Dedifferentiated amniotic fluid mesenchymal stem cell (primary cell): ENCODE data around the gene TMEM132A.

Experiments
- DNase-seq: peaks from one replicate; pipeline ENCODE4 v3.0.0-alpha.2; 2016; ENCODE audit errors: extremely low spot score

Gene TMEM132A

DNA sequence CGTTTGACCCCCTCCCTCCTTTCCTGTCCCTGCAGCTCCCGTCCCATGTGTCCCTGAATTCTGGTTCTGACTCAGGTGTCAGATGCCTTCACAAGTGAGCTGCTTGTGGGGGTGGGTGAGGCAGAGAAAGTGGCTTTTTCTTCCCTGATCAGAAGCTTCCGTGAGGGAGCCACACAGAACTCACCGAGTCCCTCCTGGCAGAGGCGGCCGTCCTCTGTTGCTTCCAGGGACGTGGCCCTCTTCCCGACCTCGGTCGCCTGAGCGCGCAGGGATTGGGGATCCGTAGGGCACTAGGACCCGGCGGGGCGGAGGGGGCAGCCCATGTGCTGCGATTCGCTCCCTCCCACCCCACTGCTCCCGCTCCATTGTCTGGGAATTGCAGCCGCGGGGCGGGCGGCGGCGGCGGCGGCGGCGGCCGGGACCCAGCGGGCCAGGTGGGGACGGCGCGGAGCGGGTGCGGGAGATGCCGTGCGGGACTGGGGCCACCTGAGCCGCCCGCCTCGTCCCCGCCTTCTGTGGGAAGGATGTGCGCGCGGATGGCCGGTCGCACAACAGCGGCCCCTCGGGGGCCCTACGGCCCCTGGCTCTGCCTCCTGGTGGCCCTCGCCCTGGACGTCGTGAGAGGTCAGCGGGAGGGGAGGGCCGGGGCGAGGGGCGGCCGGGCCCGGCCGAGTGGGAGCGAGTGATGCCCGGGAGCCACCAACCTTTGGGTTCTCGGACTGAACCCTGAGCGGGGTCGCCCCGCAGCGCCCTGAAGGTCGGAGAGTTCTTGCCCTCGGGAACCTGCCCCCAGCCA is at the start of gene TMEM132A:
Gene TMEM132A (plus strand): TSS at position 351 of the 796 bp plus-strand sequence. CDS start 174 bp downstream, at position 525.
- DNase-seq = peak; percentile 38

DNA sequence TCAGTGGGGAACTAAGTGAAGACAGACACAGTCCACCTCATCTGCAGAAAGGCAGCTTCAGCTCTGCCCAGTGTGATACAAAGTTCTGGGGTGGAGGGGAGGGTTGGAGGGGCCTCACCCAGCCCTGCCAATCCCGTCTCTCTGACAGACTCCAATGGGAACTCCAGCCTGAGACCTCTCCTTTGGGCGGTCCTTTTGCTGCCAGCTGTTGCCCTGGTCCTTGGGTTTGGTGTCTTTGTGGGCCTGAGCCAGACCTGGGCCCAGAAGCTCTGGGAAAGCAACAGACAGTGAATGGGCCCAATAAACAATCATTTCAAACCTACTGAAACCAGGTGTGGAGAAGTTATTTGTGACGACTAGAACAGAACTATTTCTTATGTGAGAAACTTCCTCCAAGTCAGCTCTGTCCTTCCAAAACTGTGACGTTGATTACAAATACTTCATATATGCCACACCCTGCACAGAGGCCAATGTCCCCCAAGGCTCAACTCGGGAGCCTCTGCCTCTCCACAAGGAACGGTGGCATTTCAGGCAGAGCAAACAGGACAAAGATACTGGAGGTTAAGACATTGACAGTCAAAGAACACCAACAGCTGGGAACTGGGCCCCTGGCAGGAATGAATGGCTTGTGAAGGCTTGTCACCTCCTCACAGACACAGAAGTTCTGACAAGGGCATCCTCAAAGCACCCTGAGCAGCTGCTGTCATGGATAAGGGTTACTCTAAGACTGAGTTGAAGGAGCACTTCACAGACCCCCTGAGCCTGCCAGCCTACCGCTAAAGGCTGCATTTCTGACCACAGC is 48.7 kb upstream of the TMEM132A start:
- no peak for DNase-seq

DNA sequence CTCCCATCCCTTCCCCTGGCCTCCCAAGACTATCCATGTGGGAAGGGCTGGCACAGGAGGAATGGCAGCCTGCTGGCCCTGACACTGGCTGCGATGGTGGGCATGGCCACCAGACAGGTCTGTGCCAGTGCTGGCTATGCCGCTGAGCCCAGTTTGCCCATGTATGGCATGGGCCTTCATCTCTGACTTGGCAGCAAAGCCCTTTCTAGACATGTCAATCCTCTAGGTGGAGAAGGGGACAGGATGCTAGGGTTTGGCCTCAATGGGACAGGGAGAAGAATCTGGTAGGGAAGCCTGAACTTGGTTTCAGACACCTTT is 48.1 kb upstream of the TMEM132A start:
- DNase-seq = no peak

DNA sequence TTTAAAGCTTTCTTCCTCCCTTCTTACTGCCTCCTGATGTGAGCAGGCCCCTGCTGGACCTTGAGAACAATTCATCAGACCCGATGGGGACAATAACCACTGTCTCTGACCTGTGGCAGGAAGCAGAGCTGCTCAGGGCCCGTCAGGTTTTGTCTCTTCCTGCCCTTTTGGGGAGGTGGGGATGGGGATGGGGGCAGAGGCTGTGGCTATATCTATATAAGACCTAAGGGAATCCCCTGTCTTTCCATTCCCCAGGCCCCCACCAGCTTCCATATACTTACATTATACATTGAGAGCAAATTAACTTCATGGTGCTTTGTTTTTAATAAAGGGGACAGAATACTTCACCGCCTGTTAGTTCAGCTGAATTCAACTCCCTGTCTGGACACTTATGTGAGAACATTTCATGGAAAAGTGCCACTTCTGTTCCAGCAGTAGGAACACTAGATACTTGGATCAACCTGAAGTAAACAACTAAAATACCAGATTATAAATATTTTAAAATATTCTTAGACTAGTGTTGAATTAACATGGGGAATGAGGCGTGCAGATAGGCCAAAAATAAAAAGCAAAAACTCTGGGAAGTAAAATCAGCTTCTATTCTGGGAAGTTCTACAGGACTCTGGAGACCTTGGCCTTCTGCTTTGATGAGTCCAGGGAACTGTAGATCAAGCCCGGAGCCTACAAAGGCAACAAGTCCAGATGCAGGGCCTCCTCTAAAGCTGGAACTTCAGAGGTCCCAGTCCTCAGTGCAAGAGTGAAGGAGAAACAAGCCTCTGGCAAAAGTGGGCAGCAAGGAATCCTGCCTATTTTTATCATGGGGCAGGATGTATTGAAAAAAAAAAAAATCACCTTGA is 45.8 kb upstream of the TMEM132A start:
- no peak for DNase-seq

DNA sequence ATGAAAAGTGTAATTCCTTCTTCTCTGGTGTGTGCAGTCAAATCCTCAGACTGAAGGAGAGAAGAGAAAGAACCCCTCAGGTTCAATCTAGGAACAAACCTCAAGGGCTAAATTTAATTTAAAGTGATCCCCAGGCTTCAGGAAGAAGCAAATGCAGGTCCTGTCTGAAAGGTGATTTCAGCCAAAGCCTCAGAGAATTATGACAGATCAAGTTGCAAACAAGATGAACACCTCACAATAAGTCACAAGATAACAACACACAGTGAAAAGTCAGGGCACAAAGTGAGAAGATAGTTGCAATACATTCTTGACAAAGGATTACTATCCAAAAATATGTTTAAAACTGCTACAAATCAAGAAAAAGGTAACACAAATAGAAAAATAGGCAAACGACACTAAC is 45.2 kb upstream of the TMEM132A start:
- DNase-seq = no peak

GRCh38 chr11:60879971-60880588 is 44.2 kb upstream of the TMEM132A start:
- DNase-seq = no peak

DNA sequence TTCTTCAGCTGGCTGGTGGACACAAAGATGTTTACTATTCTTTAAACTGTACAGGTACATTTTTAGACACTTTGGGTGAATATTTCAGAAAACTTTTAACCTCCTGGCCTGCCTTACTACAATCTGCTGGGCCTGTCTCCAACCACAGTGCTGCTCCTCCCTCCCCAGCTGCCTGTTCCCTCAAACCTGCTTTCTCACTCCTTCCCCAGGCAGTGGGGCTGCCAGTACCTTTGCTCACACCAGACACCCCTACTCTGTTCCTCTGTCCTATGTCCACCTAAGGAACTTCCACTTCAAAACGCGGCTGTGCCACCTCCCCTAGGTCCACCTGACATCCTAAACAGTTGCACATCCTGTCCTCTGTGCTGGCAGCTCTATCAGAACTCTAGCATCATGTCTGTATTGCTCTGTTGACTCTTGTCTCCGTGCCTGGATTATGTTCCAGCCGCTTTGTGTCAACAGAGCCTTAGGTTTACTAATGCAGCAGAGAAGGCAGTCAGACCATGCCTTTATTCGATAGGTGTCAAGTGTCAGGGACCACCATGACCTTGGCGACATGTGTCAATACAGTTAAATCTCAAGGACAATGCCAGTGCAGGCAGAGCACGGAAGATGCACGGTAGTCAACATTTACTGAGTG is 43.5 kb upstream of the TMEM132A start:
- DNase-seq = no peak

GRCh38 chr11:60887556-60887955 is 36.7 kb upstream of the TMEM132A start:
- no peak for DNase-seq

GRCh38 chr11:60889869-60890311 is 34.4 kb upstream of the TMEM132A start:
- no peak for DNase-seq

DNA sequence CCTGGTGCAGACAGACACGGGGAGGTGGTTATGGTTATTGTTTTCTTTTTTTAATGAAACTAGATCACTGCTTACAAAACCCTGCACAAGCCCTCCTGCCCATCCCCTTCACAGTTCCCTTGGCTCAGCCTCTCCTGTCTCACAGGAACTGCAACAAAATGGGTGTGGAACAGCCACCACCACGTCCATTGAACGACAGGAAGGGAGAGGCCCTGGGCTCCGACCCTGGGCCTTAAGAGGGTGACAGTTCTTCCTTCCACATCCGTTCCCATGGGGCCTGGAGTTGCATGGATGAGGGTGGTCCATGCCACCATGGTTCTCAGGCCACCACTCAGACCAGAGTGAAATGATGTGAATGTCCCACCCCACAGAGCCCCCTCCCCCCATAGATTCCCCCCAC is 33.6 kb upstream of the TMEM132A start:
- no peak for DNase-seq

DNA sequence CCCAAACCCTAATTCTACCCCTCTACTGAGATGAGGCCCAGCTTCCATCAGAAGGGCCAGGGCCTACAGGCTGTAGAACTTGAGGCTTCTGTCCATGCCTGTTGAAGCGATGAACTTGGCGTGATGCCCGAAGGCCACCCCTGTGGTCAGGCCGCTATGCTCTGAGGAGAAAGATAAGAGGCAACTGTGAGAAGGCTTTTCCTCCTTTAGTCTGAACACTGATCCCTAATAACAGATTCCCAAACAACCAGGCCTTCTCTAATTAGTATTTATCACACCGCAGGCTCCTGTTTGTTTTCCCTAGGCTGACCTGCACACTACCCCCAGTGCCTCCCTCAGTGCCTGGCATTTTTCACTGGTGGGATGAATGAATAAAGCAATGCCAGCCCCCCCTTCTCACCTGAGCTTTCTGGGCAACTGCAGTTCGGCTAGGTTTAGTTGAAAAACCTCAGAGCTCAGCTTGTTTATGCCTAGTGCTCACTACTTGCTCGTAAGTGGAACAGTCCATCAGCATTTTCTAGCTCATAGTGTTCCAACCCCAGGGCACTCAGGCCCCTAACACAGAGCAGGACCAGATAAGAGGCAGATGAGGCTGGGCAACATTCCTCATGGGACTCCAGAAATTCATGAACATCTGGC is 33.0 kb upstream of the TMEM132A start:
- DNase-seq = no peak

DNA sequence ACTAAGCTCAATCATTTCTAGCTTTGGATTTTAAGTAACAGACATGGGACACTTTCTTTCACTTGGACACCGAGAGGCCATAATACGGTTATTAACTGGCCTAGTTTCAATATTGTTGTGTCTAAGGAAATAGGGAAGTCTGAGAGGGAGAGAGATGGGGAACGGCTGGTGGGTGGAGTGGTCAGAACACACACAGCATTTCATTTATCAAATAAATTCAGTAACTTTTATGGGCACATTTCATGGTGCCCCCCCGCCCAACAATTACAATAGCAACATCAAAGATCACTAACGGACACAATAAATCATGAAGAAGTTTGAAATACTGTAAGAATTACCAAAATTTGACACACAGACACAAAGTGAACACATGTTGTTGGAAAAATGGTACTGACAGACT is 28.6 kb upstream of the TMEM132A start:
- DNase-seq = no peak

- no peak for DNase-seq
Observed at GRCh38 chr11:60897496-60897895, 26.8 kb upstream of the TMEM132A start.

DNA sequence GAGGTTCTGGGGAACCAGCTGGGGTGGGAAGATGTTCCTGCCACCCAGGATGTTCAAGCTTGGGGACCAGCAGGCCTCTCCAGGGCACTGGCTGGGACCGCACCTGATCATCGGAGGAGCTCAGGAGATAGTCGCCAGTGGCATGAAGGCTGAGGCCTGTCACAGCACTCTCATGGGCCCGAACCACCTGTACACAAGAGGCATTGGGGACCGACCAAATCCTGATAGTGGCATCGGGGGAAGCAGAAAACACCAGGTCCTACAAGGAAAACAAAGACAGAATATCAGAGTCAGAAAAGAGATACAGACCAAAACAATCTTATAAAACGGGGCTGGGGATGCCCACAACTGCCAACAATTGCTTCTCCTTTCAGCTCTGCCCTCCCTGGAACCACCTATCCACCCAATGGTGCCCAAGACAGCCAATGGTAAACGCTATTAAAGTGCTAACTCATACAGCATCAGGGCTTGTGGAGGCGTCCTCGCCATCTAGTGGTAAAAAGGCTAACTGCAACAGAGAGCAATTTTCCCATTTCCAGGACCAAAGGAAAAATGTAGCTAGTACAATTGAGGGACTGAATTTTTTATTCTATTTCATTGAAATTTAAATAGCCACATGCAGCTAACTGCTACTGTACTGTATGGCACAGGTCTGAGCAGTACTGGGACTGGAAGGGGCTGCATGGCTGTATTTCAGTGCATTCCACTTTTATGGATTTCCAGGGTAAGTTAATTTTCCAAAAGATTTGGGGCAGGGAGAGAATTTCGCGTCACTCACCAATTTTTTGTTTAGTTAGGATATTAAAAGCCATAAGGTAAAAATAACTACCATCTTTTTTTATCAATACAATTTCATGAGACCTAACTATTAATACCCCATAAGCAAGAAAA is 25.0 kb upstream of the TMEM132A start:
- DNase-seq = peak; percentile 81

- DNase-seq = no peak
Observed at GRCh38 chr11:60899977-60900376, 24.3 kb upstream of the TMEM132A start.

- DNase-seq = no peak
Observed at GRCh38 chr11:60900673-60901404, 23.4 kb upstream of the TMEM132A start.

- DNase-seq = no peak
Observed at GRCh38 chr11:60902625-60903024, 21.6 kb upstream of the TMEM132A start.

- DNase-seq = no peak
Observed at GRCh38 chr11:60905047-60905446, 19.2 kb upstream of the TMEM132A start.

- no peak for DNase-seq
Observed at GRCh38 chr11:60905551-60906113, 18.6 kb upstream of the TMEM132A start.
